Mucosa of rectum (tissue), 2 donors: ENCODE data around the gene ENPP3.
A peak's percentile ranks its signal among the peaks of the same experiment; 100 is the strongest.

Source experiments
- H3K27ac ChIP-seq, 2 donors: one replicate each; pipeline ENCODE4 v1.7.0; 2013; ENCODE audit warnings: inconsistent platforms in 2 of 2, low read depth in 2 of 2, low read length in 2 of 2
- H3K27me3 ChIP-seq, 2 donors: one replicate each; pipeline ENCODE4 v1.7.0; 2013; ENCODE audit warnings: low read length in 2 of 2; ENCODE audit not compliant: control insufficient read depth in 2 of 2, insufficient read depth in 2 of 2
- H3K36me3 ChIP-seq, 2 donors: one replicate each; pipeline ENCODE4 v1.7.0; 2013; ENCODE audit warnings: low read length in 2 of 2; ENCODE audit not compliant: control insufficient read depth in 2 of 2, insufficient read depth in 2 of 2
- H3K4me1 ChIP-seq, 2 donors: one replicate each; pipeline ENCODE4 v1.7.0; 2013; ENCODE audit warnings: low read length in 2 of 2, mild to moderate bottlenecking in 1 of 2; ENCODE audit not compliant: control insufficient read depth in 2 of 2, insufficient read depth in 2 of 2
- H3K4me3 ChIP-seq, 2 donors: one replicate each; pipeline ENCODE4 v1.7.0; 2013; ENCODE audit warnings: low read length in 2 of 2
- H3K9ac ChIP-seq, 2 donors: one replicate each; pipeline ENCODE4 v1.7.0; 2013; ENCODE audit warnings: low read length in 2 of 2, low read depth in 1 of 2, mild to moderate bottlenecking in 1 of 2
- H3K9me3 ChIP-seq, 2 donors: one replicate each; pipeline ENCODE4 v1.7.0; 2013; ENCODE audit warnings: low read length in 2 of 2; ENCODE audit not compliant: control insufficient read depth in 2 of 2
- donor health status: healthy.
- donor health status: Normal muscosa, but diverticular disease.

The ENPP3 gene

DNA sequence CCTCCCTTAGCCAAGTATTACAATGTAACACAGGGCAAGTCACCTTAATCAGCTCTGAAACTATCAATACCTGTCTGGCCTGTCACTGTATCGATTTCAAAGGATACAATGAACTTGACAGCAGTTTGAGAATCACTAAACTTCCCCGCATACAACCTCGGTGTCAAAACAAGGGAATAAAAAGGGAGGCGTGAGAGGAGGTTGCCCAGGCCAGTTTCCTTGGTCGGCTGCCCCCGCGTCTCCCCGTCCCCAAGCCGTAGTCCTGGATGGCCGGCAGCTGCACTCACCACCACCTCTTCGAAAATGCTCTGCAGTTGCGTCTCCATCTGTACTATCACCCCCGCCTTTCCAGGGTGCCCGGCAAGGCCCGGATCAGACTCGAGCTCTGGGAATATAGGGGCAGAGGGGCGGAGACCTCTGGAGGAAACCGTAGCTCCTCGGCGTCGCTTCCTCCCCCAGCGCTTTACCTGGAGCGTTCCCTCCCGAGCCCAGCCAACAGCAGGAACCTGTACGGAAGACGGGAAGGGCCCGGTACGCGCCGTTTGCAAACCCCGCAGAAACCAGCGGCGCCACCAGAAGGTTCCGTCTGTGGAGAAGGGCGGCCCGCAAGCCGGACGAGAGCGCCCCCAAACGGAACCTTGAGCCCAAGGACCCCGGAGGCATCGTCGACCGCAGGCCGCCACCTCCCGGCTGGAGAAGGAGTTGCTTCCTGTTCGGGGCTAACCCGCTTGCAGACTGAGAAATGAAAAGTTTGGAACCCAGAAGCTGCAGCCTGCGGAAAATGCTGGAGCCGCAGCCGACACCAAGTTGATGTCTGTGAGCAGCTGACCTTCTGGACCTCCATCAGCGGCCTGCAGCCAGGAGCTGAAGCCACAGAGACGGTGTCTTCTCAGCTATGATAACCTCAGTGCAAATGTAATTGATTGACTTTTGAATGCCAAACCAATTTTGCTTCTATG is 9.1 kb upstream of the ENPP3 start, which contains the start of gene MED23:
TSS of gene MED23 (minus strand) at position 519 of the 959 bp plus-strand sequence. CDS start at position 326, 193 bp downstream.
- peak within 1 kb of the TSS; percentile 85 to 87 for H3K27ac ChIP-seq
- peak within 1 kb of the TSS; percentile 86 for H3K9ac ChIP-seq
- H3K27me3 ChIP-seq, result no peaks in the 10 kb centered on the region
- peaks cover 0 to 4% of the 10 kb centered on the region in 2 donors for H3K4me1 ChIP-seq
- no peaks in the 10 kb centered on the region for H3K9me3 ChIP-seq
- H3K4me3 ChIP-seq, result peak within 1 kb of the TSS; percentile 88 to 95
- H3K36me3 ChIP-seq, result peaks cover 19 to 21% of the 10 kb centered on the region in 2 donors

DNA sequence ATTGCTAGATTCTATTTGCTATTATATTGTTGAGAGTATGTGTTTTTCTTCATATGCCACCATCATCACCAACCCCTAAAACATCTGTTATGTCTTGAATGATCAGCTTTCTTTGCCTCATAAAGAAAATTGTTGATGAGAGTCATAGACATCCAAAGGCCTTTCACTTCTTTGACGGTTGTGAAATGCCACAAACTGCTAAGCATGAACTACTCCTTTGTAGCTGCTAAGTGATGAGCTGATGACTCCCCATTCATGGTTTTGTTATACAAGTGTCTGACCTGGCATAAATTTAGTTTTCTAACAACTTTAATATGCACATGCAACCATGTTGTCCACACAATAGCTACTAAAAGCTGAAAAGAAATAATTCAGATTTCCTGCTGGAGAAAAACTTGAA is 8.4 kb upstream of the ENPP3 start:
- Histone ChIP-seq H3K27ac (no peak overlapping the region), H3K4me3 (peak overlapping the region in 1 of 2 donors; percentile 95), H3K36me3 (peaks cover 12 to 14% of the 10 kb centered on the region in 2 donors), H3K9me3 (no peaks in the 10 kb centered on the region), H3K9ac (peak overlapping the region in 1 of 2 donors; percentile 86), H3K27me3 (no peaks in the 10 kb centered on the region), H3K4me1 (peaks cover 0 to 4% of the 10 kb centered on the region in 2 donors)

DNA sequence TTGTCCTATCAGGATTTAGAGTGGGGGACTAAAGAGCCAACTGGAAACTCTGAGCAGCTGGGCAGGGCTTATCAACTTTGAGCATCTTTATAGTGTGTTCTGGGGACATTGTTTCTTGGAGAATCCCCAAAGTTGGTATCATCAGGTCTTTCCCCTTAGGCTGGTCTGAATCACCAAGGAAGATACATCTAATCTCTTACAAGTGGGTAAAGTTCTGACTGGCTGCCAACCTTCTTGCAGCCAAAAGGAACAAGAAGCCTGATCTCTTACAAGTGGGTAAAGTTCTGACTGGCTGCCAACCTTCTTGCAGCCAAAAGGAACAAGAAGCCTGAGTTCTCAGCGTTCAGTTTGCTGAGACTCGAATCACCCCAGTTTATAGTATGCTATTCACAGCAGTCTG is 7.5 kb upstream of the ENPP3 start:
- Histone ChIP-seq H3K27ac (no peak overlapping the region), H3K9ac (no peak overlapping the region), H3K4me1 (peaks cover 0 to 4% of the 10 kb centered on the region in 2 donors), H3K9me3 (no peaks in the 10 kb centered on the region), H3K36me3 (peaks cover 2 to 6% of the 10 kb centered on the region in 2 donors), H3K27me3 (no peaks in the 10 kb centered on the region), H3K4me3 (no peak overlapping the region)

DNA sequence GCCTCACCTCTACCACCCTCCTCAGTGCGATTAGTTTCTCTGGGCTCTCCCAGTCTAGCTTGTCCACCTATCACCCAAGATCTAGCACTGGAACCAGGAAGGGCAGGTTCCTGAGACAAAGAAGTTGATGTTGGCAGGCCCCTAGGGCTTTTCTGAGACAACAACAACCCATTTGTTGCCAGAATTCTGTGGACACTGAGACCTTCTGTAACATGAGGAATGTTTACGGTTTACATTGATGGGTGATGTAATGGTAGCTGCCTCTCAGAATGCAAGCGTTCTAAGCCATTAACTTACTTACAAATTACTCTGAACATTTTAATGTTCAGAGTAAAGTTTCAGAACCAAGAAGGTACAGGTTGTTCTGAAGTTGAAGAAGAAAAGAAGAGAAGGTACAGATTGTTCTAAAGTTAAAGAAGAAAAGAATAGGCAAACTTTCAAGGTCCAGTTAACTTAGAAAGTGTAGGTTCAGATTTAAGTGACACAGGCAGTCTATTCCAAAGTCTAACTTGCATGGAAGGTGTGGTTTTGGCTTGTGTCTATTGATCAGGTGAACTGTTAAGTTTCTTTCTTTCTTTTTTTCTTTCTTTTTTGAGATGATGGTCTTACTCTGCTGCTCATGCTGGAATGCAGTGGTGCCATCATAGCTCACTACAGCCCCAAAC is 5.3 kb upstream of the ENPP3 start:
- Histone ChIP-seq H3K4me1 (peaks cover 0 to under 1% of the 10 kb centered on the region in 2 donors), H3K36me3 (no peaks in the 10 kb centered on the region), H3K9me3 (no peaks in the 10 kb centered on the region), H3K9ac (no peak overlapping the region), H3K27me3 (no peaks in the 10 kb centered on the region), H3K27ac (no peak overlapping the region), H3K4me3 (no peak overlapping the region)

DNA sequence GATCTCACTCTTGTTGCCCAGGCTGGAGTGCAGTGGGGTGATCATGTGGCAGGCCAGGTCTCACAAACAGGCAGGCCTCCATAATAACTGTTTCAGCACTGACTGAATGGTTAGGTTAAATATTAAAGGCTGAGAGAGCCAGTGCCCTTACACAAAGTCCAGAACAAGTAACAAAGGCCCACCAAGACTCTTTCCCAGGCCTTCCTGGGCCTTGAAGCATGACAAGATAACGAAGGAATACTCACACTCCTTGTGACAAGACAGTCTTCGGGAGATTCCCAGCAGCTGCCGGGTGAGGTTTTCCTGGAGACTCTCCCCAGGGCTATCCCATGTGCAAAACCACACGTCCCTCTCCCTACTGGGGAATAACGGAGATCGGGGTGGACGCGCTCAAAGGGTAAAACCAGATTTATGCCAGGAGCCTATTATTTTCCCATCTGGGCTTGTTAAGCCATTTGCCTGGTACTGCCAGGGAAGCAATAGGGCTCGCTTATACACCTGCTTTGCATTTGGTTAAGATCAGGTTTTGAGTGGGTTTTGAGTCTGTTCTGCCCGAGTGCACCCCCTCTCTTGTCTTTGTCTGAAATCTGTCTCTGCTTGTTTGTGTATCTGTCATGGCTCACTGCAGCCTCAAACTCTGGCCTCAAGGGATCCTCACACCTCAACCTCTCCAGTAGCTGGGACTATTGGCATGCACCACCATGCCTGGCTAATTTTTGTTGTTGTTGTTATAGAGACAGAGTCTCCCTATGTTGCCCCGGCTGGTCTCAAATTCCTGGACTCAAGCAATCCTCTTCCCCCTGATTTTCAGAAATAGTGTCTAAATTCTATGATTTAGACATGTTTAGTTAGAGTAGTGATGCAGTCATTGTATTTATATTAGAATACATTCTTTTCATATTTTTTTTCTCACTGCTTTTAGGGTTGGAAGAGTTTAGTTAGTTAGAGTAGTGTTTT is 1.4 kb upstream of the ENPP3 start:
- H3K4me3 ChIP-seq, result no peak overlapping the region

DNA sequence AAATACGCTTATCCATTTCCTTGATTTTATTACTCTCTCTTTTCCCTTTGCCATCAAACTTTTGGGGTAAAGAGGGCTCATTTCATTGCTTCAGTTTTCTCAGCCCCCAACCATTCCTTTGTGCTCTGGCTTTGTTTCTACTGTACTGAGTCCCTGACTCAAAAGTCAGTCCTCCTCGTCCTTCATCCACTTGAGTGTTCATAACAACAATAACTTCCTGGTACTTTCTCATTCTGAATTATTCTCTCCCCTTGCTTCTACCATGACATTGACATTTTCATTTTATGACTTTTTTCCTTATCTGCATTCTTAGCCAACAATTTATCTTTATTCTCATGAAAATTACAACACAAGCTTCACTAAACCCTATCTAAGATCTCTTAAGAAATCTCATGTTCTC is 911 bp downstream of the ENPP3 start:
- Histone ChIP-seq H3K4me1 (peaks cover 0 to 8% of the 10 kb centered on the region in 2 donors), H3K4me3 (peak overlapping the region; percentile 0 to 51), H3K36me3 (no peaks in the 10 kb centered on the region), H3K27me3 (no peaks in the 10 kb centered on the region), H3K27ac (no peak overlapping the region), H3K9me3 (no peaks in the 10 kb centered on the region), H3K9ac (no peak overlapping the region)

More for the DNA sequence above, 1.4 kb upstream of the ENPP3 start:
- H3K27ac ChIP-seq, result no peak overlapping the region
- no peaks in the 10 kb centered on the region for H3K27me3 ChIP-seq
- H3K36me3 ChIP-seq, result no peaks in the 10 kb centered on the region
- H3K9me3 ChIP-seq, result no peaks in the 10 kb centered on the region
- H3K9ac ChIP-seq, result no peak overlapping the region
- peaks cover 0 to 4% of the 10 kb centered on the region in 2 donors for H3K4me1 ChIP-seq

DNA sequence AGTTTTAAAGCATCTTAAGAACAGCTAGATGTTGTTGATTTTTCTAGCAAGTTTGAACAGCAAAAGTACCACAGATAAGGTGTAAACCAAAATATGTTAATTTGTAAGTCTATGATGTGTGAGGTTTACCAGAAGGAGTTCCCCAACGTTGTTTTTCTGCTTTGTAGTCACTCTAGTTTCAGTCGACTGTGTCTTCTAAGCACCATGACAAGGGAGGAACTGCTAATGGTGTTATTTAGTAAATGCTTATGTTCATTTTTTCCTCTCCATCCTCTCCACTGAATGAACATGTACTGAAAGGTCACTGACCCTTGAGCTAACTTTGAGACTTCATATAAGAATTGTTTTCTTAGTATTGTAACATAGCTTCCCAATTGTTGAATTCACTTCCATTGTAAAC is 3.0 kb downstream of the ENPP3 start:
- Histone ChIP-seq H3K4me1 (peaks cover 0 to 18% of the 10 kb centered on the region in 2 donors), H3K4me3 (peak overlapping the region in 1 of 2 donors; percentile 15), H3K27me3 (no peaks in the 10 kb centered on the region), H3K27ac (no peak overlapping the region), H3K36me3 (no peaks in the 10 kb centered on the region), H3K9ac (no peak overlapping the region), H3K9me3 (no peaks in the 10 kb centered on the region)

DNA sequence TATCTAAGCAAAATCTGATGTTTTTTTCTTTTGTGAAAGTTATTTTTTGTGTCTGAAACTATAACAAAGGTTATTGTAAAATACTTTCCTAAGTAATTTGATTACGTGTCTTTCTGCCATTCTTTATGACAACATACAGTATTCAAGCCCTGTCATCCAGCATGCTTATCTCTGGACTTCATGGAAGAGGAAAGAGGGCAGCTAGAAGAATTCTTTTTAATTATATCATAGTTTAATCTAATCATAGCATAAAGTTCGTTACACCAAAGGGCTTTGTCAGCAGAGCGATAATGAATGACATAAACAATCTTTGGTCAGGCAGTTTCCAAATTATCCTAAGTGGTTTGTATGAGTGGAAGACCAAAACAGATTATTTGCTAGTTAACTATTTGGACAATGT is 3.5 kb downstream of the ENPP3 start:
- no peak overlapping the region for H3K4me3 ChIP-seq
- no peaks in the 10 kb centered on the region for H3K27me3 ChIP-seq
- H3K27ac ChIP-seq, result no peak overlapping the region
- H3K36me3 ChIP-seq, result no peaks in the 10 kb centered on the region
- H3K9me3 ChIP-seq, result no peaks in the 10 kb centered on the region
- peaks cover 0 to 20% of the 10 kb centered on the region in 2 donors for H3K4me1 ChIP-seq
- no peak overlapping the region for H3K9ac ChIP-seq

DNA sequence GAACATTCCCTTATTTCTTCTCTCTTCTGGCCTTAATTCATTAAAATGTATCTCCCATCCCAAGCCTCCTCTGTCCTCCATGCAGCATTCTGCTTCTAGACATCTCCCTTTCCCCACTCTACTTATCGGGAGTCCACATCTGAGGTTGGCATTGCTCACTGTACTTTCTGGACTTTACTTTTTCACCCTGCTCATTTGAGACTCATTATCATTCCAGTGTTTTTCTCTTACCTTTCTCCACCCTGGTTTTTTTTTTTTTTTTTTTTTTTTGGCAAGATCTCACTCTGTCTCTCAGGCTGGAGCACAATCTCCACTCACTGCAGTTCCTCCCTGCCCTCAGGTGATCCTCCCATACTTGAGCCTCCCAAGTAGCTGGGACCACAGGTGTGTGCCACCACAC is 4.5 kb downstream of the ENPP3 start:
- Histone ChIP-seq H3K36me3 (no peaks in the 10 kb centered on the region), H3K27ac (no peak overlapping the region), H3K4me1 (peaks cover 3 to 23% of the 10 kb centered on the region in 2 donors), H3K4me3 (no peak overlapping the region), H3K9ac (no peak overlapping the region), H3K9me3 (no peaks in the 10 kb centered on the region), H3K27me3 (no peaks in the 10 kb centered on the region)
